HG03097 (cell line): Measurements from ENCODE around the gene MEAK7.

Experiments
- ATAC-seq: cut with Tn5 transposase; IDR thresholded peaks from one replicate; pipeline ENCODE4 v1.9.1; 2021; ENCODE audit not compliant: unreplicated experiment, low FRiP score

The MEAK7 gene

DNA sequence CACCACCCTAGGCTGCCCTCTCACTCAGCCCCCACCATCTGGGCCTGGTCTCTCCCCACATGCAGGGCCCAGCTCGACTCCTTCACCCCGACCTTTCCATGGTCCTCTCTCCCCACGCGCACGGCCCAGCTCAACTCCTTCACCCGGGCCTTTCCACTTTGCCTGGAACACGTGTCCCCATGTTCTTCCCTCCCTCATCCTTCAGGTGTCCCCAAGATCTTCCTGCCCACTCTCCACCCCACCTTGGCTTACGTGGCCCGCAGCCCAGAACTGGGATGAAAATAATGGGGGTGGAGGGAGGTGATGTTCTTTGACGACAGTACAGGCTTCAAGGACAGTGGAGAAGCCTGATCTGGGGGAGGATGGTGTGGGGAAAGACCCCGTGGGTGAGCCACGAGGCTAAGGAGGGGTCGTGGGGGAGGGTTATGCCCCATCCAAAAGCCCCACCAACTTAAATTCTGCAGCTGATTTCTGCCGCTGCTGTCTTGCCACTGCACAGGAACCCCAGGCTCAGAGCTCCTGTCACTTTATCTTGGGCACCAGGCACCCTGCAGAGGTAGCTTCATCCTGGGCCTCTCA is 9.9 kb upstream of the MEAK7 start:
- ATAC-seq = no peak

- no peak for ATAC-seq
Measured at GRCh38 chr16:84513666-84514065, 9.2 kb upstream of the MEAK7 start.

GRCh38 chr16:84513123-84513522 is 8.7 kb upstream of the MEAK7 start:
- ATAC-seq = no peak

- no peak for ATAC-seq
Measured at GRCh38 chr16:84511831-84512230, 7.4 kb upstream of the MEAK7 start.

- ATAC-seq = no peak
Measured at GRCh38 chr16:84511180-84511800, 6.8 kb upstream of the MEAK7 start.

- ATAC-seq = no peak
Measured at GRCh38 chr16:84509032-84509950, 4.8 kb upstream of the MEAK7 start.

- no peak for ATAC-seq
Measured at GRCh38 chr16:84508502-84508901, 4.0 kb upstream of the MEAK7 start.

- no peak for ATAC-seq
Measured at GRCh38 chr16:84507011-84507982, 2.8 kb upstream of the MEAK7 start.

- ATAC-seq = no peak
Measured at GRCh38 chr16:84505249-84506187, 1.1 kb upstream of the MEAK7 start.

DNA sequence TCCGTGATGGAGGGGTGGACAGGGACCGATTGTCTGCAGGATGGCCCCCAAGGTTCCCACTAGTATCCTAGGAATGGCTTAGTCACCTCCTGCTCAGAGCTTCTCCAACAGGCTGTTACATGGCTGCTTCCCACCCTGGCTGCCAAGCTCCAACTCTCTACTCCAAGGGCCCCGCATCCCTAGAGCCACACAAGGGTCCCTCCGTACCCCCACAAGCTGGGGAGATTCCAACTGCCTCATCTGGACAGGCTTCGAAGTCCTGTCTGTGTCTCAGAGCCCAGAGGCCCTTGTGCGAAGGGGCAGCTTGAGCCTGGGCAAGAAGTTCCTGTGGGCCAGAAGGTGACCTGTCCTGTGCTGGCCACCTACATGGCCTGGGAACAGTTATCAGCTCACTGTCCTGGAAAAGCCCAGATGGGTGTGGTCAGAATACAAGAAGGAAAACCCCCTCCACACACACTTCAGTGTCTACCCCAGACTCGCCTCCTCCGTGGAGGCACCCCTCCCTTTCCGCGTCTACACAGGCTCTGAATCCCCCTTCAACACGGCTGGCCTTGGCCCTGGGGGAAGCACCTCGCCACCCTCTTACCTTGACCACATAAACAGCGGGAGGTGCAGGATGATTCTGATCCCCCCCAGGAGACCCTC is 586 bp downstream of the MEAK7 start:
- no peak for ATAC-seq

DNA sequence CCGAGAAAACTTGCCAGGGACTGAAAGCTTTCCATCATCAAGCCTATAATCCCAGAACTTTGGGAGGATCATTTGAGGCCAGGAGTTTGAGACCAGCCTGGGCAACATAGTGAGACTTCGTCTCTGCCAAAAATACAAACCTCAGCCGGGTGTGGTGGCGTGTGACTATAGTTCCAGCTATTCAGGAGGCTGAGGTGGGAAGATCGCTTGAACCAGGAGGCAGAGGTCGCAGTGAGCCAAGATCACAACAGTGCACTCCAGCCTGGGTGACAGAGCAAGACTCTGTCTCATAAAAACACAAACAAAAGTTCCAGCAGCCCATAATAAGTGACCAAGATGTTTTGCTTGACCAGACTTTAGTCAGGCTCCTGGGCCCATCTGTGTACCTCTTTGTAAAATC is 1.9 kb downstream of the MEAK7 start:
- no peak for ATAC-seq

DNA sequence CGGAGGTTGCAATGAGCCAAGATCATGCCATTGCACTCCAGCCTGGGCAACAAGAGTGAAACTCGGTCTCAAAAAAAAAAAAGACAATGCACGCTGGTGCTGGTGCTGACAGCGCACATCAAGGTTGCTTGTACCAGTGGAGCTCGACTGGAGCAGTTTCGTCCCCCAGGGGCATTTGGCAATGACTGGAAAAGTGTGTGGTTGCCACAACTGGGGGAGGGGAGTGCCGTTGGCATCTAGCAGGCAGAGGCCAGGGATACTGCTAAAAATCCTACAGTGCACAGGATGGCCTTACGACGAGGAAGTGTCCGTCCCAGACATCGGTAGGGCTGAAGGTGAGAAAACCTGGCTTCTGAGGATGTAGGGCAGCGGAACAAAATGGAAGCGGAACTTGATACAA is 2.4 kb downstream of the MEAK7 start:
- ATAC-seq = no peak

DNA sequence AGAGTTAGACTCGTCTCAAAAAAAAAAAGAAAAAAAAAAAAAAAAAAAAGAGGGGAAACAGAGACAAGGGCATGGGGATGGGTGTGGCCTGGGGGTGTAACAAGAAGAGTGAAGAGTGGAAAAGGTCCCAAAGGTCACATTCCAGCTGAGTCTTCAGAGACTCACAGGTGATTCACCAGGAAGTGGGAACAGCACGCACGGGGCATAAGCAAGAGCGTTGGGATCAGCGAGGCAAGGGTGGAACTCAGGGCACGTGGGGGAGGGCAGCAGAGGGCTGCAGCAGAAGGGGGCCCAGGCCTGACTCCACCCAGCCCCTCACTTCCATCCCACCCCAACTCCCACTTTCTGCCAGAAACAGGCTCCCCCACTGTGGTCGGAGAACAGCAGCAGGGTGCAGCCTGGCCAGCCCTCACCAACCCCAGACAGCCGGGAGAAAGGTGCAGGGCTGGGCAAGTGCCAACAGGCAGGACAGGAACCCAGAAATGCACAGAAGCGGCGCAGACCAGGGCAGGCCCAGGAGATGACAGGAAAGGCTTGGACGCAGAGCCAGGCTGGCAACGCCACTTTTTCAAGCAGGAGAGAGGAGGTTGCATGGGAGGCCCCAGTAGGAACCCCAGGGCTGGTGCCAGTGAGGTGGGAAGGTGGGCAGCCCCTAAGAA is 3.3 kb downstream of the MEAK7 start:
- no peak for ATAC-seq

GRCh38 chr16:84500531-84500930 is 3.9 kb downstream of the MEAK7 start:
- ATAC-seq = no peak

DNA sequence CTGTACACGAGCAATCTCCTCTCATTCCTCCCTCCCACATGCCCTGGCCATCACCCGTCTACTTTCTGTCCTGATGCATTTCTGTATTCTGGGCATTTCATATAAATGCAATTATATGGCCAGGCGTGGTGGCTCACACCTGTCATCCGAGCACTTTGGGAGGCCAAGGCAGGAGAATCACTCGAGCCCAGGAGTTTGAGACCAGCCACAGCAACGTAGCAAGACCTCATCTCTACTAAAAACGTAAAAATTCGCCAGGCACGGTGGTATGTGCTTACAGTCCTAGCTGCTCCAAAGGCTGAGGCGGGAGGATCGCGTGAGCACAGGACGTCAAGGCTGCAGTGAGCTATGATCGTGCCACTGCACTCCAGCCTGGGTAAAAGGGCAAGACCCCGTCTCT is 4.8 kb downstream of the MEAK7 start:
- no peak for ATAC-seq

DNA sequence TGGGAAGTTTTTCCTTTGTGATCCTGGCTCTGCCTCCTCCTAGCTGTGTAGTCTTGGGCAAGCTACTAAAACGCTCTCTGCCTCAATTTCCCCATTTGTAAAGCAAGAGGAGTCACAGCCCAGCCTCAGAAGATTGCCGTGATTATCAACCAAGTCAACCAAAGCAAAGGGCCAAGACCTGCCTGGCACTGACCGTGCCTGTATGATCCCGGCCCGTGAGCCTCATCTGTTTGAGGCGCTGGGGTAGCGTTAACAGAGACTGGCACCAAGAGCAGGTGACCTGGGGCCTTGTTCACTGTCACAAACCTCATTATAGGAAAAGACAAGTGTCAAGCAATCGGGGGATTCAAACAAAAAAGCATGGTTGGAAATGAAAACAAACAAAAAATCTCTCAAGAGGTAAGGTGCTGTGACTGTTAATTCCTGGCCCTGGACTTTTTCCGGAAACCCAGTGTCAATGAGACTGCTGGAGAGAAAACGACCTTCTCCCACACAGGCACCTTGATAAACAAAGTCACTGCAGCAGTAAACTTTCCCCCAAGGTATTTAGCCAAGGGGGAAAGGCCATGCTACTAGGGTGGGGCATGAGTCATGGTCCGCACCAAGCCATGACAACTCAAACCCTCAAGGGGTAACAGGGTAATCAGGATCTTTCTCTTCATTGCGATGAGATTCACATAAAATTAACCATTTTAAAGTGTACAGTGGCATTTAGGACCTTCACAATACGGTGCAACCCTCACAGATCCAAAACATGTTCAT is 5.4 kb downstream of the MEAK7 start:
- no peak for ATAC-seq

GRCh38 chr16:84498223-84498610 is 6.2 kb downstream of the MEAK7 start:
- no peak for ATAC-seq
